NK-92 treated with Interleukin-12 subunit alpha and Interleukin-12 subunit beta, amount 100 ng/mL, for 24 hours (cell line): ENCODE measurements around the gene SLC25A33.
A peak's percentile ranks its signal among the peaks of the same experiment; 100 is the strongest.

Experiments
- DNase-seq: peaks from one replicate; lab custom pipeline; 2025; lab: John Stamatoyannopoulos, UW

SLC25A33 gene

DNA sequence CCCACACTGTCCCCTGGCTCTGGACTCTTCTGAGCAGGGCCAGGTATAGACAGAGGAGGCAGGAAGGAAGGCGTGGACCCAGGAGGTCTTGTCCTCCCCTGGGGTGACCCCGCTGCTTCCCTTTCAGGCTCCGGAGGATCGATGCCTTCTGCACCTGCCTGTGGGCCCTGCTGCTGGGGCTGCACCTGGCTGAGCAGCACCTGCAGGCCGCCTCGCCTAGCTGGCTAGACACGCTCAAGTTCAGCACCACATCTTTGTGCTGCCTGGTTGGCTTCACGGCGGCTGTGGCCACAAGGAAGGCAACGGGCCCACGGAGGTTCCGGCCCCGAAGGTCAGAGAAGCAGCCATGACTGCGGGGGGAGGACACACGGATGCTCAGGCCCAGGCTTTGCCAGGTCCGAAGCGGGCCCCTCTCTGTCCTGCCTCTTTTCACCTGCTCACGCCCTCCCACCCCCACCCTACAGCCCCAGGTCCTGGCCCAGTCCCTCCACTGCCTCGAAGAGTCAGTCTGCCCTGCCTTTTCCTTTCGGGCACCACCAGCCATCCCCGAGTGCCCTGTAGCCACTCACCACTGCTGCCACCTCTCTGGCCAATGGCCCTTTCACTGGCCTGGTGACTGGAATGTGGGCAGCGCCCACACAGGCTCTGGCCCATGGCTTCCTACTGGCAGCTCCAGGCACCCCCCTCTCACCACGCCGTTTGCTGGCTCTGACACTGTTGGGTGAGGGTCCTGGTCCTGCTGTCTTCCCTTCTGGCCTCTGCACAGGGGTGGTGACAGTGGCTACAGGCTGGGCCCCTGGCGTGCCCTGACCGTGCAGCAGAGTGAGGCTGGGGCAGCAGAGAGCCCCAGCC lies 62.9 kb downstream of the SLC25A33 start:
- no peak for DNase-seq

DNA sequence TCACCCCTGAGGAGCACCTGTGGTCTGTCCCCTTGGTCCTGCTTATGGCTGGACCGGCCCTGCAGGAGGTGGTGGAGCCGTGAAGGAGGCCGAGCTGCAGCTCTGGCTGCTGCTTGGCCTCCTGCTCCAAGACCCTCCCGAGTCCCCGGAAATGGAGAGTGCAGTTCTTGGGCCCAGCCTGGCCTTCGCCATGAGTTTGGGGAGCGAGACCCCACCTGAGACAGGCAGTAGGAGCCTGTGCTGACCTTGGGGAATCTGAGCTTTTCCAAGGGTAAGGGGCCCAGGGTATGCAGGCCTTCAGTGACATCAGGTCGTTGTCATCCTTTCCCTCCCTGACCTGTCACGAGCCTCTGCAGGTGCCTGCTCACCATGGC lies 63.5 kb downstream of the SLC25A33 start:
- DNase-seq = no peak

DNA sequence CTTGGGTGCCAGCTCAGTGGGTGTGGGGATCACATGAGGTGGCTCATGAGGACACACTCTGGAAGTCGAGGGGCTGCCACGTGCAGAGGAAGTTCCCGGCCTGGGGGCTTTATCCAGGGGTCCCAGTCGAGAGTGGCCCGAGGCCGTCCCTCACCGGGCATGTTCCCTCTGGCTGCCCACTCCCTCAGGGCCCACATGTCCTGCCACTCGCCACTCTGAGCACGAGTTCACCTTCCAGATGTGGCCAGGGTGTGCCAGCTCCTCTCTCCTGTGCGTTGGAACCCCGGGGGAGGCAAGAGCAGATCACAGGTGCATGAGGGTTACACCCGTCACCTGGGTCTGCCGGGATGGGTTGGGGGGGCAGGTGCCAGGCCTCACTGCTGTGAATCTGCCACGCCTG lies 64.0 kb downstream of the SLC25A33 start:
- no peak for DNase-seq

- DNase-seq = no peak
Measured at GRCh38 chr1:9603766-9604753, 64.8 kb downstream of the SLC25A33 start.

- DNase-seq = no peak
Measured at GRCh38 chr1:9604836-9605235, 65.6 kb downstream of the SLC25A33 start.

GRCh38 chr1:9605946-9606455 lies 66.7 kb downstream of the SLC25A33 start:
- no peak for DNase-seq

DNA sequence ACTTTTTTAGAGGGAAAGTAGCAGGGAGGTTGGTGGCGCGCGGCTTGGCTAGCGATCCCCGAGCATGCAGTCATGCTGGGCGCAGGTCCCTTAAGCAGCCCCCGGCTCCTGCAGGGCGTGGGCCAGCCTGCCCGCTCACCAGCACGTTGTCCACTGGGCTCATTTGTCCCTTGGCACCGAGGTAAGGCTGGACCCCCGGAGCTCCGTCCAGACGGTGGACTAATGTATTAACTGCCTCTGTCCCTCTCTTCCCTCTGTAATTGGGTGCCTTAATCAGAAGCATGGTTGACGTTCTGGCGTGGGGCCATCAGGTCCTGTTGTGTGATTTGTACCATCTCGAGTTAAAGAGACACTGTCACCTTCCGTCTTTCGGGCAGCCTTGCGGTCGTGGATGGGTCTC lies 67.2 kb downstream of the SLC25A33 start:
- no peak for DNase-seq

DNA sequence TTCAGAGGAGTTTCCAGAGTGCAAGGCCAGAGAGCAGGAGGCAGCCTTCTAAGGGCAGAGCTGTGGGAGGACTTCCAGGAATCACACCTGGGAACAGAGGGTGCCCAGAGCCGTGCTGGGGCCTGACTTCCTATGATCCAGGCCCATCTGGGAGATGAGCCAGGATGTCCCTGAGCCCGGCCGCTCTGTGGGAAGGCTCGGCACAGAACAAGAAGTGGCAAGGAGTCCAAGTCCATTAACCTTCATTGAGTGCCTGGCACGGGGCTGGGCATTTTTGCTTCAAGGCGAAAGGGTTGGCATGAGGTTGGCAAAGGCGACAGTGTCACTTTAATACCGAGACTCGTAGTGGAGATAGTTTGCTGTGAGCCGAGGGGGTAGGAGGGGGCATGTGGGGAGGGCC lies 67.7 kb downstream of the SLC25A33 start:
- DNase-seq = no peak

GRCh38 chr1:9607352-9607751 lies 68.1 kb downstream of the SLC25A33 start:
- DNase-seq = no peak

GRCh38 chr1:9609998-9610397 lies 70.7 kb downstream of the SLC25A33 start:
- no peak for DNase-seq

DNA sequence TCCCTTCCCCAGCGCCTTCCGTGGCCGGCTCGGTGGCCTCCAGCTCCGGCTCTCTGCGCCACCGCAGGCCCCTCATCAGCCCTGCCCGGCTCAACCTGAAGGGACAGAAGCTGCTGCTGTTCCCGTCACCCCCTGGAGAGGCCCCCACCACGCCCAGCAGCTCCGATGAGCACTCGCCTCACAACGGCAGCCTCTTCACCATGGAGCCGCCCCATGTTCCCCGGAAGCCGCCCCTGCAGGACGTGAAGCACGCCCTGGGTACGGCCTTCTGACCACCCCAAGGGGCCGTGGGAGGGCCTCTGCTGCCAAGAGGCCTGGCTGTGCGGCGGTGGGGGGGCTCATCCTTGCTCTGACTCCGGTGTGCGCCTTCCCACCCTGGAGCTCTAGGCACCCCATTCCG lies 71.3 kb downstream of the SLC25A33 start:
- DNase-seq = no peak

DNA sequence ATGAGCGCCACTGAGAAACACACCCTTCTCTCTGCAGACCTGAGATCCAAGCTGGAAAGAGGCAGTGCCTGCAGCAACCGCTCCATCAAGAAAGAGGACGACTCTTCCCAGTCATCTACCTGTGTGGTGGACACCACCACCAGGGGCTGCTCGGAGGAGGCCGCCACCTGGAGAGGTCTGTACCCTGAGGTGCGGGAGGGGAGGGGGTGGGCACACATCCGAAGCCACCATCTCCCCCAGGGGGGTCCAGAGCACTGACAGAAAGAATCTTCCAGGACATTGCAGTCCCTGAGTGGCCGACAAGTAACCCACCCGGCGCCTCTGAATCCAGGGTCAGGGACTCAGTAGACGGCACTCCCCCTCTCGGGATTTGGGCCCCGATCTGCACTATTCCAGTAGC lies 72.5 kb downstream of the SLC25A33 start:
- DNase-seq = no peak

- no peak for DNase-seq
Measured at GRCh38 chr1:9612162-9612845, 73.0 kb downstream of the SLC25A33 start.

DNA sequence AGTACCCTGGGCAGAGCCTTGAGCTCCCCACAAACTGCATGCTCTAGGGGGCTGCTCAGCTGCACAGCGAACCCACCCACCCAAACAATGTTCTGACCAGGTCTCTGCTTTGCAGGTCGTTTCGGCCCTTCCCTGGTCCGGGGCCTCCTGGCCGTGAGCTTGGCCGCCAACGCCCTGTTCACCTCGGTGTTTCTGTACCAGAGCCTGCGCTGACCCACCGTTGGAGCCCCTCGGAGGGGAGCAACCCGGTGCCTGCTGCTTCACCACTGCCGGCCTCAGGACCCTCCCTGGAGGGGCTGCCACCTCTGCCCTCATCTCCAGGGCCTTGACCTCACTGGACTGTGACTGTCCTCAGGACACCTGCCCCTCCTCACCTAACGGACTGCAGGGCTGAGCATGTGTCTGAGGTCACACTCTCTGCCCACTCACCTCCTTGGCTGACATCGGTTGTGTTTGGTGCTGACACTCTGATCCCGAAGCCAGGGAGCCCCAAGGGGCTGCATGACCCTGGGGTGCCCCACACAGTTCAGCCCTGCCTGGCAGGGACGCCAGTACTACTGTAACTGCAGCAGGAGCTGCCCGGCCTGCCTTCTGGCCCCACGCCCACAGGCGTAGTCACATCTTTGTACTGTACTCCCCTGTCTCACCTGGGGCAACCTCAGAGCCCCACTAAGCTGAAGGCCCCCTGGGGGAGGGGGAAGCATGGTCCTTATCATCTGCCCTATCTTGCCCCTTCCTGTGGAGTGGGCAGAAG lies 73.8 kb downstream of the SLC25A33 start:
- no peak for DNase-seq

DNA sequence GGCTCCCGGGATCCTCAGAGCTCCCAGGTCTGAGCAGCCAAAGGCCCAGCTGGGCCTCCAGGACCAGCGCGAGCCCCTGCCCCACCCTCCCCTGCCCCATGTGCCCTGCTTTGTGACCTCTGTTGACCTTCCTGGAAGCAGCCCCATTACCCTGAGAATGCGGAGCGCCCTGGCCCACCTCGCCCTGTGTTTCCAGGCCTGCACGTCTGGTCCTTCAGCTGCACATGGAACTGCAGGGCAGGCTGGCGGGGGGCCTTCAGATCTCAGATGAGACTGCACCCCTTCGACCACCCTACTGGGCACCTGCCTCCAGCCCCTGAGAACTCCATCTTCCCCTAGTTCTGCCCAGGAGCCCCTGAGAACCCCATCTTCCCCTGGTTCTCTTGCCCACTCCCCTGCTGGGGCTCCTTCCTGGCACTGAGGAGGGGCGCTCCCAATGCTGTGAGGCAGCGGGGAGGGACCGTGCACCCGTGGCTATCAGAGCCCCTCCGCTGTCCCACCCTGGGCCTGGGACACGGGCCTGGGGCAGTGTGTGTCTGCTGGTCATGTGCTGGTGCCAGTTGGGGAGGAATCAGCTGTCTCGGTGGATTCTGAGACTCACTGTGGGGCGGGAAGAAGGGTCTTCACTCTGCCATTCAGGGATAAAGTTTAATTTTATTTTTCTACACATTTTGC lies 74.5 kb downstream of the SLC25A33 start:
- no peak for DNase-seq

DNA sequence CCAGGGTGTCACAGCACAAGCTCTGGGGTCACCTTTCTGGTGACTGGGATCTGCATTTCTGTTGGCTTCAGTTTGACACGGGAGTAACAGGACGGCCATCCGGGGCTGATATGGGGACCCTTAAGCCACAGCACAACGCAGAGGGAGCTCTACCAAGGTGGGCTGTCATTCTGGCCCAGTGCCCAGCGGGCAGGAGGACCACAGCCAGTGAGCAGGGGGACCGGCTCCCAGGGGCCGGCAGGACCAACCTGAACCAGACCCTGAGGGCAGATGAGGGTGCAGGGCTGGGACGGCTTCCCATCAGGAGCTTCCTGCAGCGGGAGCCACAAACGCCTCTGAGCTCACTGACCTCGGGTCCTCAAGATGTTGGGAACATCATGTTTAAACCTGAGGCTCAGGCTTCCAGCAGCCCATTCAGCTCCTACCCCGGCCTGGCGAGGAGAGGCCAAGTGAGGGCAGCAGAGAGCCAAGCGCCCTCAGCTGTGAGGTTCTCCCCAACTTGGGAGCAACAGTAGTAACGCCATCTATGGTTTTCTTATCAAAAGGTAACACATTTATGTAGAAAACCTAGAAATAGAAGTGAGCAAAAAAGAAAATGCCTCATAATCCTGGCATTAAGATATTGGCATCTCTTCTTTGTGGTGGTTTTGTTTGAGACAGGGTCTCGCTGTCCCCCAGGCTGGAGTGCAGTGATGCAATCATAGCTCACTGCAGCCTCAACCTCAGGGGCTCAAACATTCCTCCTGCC lies 76.2 kb downstream of the SLC25A33 start:
- peak; percentile 13 for DNase-seq

- DNase-seq = no peak
Measured at GRCh38 chr1:9618909-9619679, 79.8 kb downstream of the SLC25A33 start.

GRCh38 chr1:9621032-9621431 lies 81.8 kb downstream of the SLC25A33 start:
- no peak for DNase-seq

- DNase-seq = no peak
Measured at GRCh38 chr1:9624081-9624480, 84.8 kb downstream of the SLC25A33 start.
